Endothelial cell of hepatic sinusoid (primary cell): Measurements from ENCODE around the gene OSTN.
"Not testable (repeated sequence)": the region's sequence is repeated elsewhere in the genome, so short reads cannot be mapped to it uniquely, and the experiment has no call there.

ENCODE experiments used
- in situ Hi-C: cut with HindIII; loops from 2 replicates; pipeline ENCODE4 v1.10.0; 2017; ENCODE audit warnings: low sequenced_read_pairs

OSTN gene

GRCh38 chr3:191263365-191263764 is 64.3 kb downstream of the OSTN start:
- in situ Hi-C loops = no loop called here

- in situ Hi-C loops = no loop called here
Measured at GRCh38 chr3:191263850-191264249, 64.8 kb downstream of the OSTN start.

GRCh38 chr3:191268737-191269136 is 69.7 kb downstream of the OSTN start:
- in situ Hi-C loops = no loop called here

GRCh38 chr3:191269289-191270085 is 70.4 kb downstream of the OSTN start:
- in situ Hi-C loops = no loop called here

- in situ Hi-C loops = not testable (repeated sequence)
Measured at GRCh38 chr3:191275244-191275643, 76.2 kb downstream of the OSTN start.

GRCh38 chr3:191275751-191276150 is 76.7 kb downstream of the OSTN start:
- in situ Hi-C loops = no loop called here

GRCh38 chr3:191280111-191280510 is 81.1 kb downstream of the OSTN start:
- in situ Hi-C loops = no loop called here

- in situ Hi-C loops = no loop called here
Measured at GRCh38 chr3:191280882-191281281, 81.8 kb downstream of the OSTN start.

- in situ Hi-C loops = no loop called here
Measured at GRCh38 chr3:191282251-191283185, 83.5 kb downstream of the OSTN start.

GRCh38 chr3:191283400-191283799 is 84.4 kb downstream of the OSTN start:
- in situ Hi-C loops = no loop called here

GRCh38 chr3:191290311-191291025 is 91.4 kb downstream of the OSTN start:
- in situ Hi-C loops = no loop called here

GRCh38 chr3:191292243-191293015 is 93.4 kb downstream of the OSTN start:
- in situ Hi-C loops = no loop called here

GRCh38 chr3:191294291-191294690 is 95.2 kb downstream of the OSTN start:
- in situ Hi-C loops = no loop called here

GRCh38 chr3:191296041-191296541 is 97.0 kb downstream of the OSTN start:
- in situ Hi-C loops = no loop called here

- in situ Hi-C loops = no loop called here
Measured at GRCh38 chr3:191298846-191299245, 99.8 kb downstream of the OSTN start.

GRCh38 chr3:191300422-191300821 is 101.4 kb downstream of the OSTN start:
- in situ Hi-C loops = no loop called here

GRCh38 chr3:191301017-191301416 is 102.0 kb downstream of the OSTN start:
- in situ Hi-C loops = no loop called here

- in situ Hi-C loops = no loop called here
Measured at GRCh38 chr3:191301782-191302411, 102.9 kb downstream of the OSTN start.

GRCh38 chr3:191302451-191302850 is 103.4 kb downstream of the OSTN start:
- in situ Hi-C loops = no loop called here

GRCh38 chr3:191303596-191303995 is 104.6 kb downstream of the OSTN start:
- in situ Hi-C loops = no loop called here
